A204.1 (cell line): ENCODE results near the gene VPS33A.
A peak's percentile ranks its signal among the peaks of the same experiment; 100 is the strongest.
"Not testable (repeated sequence)": the region's sequence is repeated elsewhere in the genome, so short reads cannot be mapped to it uniquely, and the experiment has no call there.

Experiments
- FAIRE-seq: peaks from 2 replicates; lab custom pipeline; 2012; peaks lifted over from hg19 to GRCh38; lab: Jason Lieb, UNC

Gene VPS33A

DNA sequence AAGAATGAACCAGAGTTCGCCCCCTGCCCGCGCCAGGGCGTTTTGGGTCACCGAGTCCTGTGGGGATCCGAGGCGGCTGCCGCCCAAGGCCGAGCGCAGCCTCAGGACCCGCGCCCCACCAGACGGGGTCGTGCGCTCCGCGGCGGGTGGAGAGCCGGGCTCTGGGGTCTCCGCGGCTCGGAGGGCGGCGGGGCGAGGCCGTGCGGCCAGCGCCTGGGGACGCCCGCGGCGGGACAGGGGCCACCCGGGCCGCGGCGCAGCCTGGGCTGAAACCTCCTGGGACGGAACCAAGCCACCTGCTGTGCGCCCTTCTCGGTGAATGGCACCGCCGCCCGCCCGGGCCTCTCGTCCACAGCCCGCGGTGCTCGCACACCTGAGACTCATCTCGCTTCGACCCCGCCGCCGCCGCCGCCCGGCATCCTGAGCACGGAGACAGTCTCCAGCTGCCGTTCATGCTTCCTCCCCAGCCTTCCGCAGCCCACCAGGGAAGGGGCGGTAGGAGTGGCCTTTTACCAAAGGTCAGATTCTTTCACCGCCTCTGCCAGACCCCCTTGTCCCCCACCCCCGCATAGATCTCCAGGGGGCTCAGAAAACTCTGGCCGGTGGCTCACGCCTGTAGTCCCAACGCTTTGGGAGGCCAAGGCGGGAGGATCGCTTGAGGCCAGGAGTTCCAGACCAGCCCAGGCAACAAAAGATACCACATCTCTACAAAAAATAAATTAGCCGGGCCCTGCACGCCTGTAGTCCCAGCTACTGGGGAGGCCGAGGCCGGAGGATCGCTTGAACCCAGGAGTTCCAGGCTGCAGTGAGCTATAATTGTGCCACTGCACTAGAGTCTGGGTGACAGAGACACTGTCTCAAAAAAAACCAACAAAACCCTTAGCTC, 61.9 kb downstream of the VPS33A start:
- FAIRE-seq: no peak

DNA sequence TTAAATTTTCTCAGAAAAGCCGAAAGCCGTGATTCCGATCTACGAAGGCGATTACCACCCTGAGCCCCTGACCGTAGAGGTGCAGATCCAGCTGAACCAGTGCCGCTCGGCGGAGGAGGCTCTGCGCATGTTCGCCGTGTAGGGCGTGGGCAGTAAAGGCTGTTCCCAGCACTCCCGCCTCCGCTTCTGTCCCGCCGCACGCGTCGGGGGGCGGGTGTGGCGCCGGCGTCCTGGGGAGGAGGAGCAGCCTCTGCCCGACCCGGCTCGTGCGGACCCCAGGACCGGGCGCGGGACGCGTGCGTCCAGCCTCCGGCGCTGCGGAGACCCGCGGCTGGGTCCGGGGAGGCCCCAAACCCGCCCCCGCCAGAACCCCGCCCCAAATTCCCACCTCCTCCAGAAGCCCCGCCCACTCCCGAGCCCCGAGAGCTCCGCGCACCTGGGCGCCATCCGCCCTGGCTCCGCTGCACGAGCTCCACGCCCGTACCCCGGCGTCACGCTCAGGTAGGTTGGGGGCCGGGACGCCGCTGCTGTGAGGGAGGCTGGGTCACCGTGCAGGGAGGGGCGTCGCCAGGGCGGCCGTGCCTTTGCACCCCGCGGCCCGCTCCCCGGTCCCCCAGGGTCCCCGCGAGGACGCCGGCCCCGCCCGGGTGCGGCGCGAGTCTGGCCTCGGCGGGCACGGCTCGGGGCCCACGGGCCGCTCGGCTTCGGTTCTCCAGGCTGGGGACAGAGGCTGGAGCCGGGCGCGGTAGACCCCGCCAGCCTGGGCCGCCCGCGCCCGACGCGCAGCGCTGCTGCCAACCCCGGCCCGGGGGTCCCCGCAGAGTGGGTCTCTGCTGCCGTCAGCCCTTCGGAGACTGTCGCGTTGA, 62.8 kb downstream of the VPS33A start, which contains the start of gene B3GNT4:
TSS of gene B3GNT4 (plus strand) at position 409 of the 866 bp plus-strand sequence. CDS start 910 bp downstream, outside the sequence.
- no peak for FAIRE-seq

- not testable (repeated sequence) for FAIRE-seq
Observed at GRCh38 chr12:122202811-122203210, 63.5 kb downstream of the VPS33A start.

- FAIRE-seq: no peak
Observed at GRCh38 chr12:122202017-122202416, 64.3 kb downstream of the VPS33A start.

GRCh38 chr12:122201381-122201780, 64.9 kb downstream of the VPS33A start:
- no peak for FAIRE-seq

- no peak for FAIRE-seq
Observed at GRCh38 chr12:122200541-122201175, 65.6 kb downstream of the VPS33A start.

GRCh38 chr12:122199484-122200355, 66.6 kb downstream of the VPS33A start:
- FAIRE-seq: no peak

DNA sequence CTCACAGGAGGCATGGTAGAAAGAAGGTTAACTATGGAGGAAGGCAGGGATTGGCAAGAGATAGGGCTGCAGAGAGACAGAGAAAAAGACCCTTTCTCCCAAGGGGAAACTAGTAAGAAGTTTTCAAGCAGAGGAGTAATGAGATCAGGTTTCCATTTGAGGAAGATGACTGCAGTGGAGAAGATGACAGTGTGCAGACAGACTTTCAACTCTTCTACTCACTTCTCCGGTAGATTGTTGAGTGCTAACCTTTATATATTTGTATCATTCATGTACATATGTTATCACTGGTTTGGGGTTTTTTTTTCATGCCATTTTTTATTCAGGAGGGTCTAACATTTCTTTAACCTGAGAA, 68.7 kb downstream of the VPS33A start:
- FAIRE-seq: no peak

GRCh38 chr12:122195405-122195804, 70.9 kb downstream of the VPS33A start:
- no peak for FAIRE-seq

GRCh38 chr12:122194804-122195203, 71.5 kb downstream of the VPS33A start:
- FAIRE-seq: no peak

DNA sequence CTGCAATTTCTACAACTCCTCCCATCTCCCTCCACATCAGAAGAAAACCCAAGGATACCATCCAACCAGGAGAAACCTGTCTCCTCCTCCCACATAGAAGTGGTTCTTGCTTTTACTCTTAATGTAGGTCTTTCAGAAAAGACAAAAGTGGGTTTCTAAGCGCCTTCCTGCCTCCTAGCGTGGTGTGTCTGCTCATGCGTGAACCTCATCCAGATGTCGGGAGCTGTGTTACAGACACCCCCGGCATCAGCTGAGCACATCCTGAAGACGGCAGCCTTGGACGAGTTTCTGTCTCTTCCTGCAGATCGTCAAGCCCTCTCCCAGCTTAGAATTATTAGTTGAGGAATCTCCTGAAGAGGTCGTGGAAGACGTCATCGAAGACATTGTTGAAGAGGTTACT, 73.9 kb downstream of the VPS33A start:
- no peak for FAIRE-seq

DNA sequence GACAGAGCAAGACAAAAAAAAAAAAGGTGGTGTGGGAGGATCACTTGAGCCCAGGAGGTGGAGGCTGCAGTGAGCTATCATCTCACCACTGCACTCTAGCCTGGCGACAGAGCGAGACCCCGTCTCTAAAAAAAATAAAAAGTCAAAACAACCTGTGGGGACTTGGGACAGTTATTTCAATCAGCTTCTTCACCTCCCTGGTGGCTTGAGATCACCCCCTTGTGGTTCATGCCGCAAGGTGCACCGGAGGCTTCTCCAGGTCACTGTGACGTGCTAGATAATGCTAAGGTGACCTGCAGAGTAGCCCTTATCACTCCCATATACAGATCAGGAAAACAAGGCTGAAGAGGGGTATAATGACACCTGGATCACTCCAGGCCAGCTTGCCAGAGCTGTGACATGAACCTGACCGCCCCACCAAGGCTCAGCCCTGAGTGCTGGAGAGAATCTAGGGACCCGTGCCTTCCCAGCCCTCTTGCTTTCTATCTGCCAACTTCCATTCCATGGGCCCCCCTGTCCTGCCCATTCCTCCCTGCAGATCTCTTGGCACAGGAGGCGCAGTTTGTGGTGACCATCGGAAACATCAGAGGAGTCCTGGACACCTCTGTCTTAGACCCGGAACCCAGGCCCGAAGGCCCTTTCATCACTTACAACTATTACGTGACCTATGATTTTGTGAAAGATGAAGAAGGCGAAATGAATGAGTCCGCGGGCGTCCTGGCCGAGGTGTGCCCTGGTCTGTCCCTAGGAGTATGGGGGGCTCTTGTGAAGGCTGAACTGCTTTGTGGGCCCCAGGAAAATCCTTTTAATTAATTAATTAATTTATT, 75.2 kb downstream of the VPS33A start:
- peak; percentile 21 for FAIRE-seq

GRCh38 chr12:122189626-122190475, 76.4 kb downstream of the VPS33A start:
- no peak for FAIRE-seq

- no peak for FAIRE-seq
Observed at GRCh38 chr12:122187466-122187865, 78.8 kb downstream of the VPS33A start.

- FAIRE-seq: no peak
Observed at GRCh38 chr12:122185494-122186082, 80.7 kb downstream of the VPS33A start.

- no peak for FAIRE-seq
Observed at GRCh38 chr12:122185079-122185478, 81.2 kb downstream of the VPS33A start.

DNA sequence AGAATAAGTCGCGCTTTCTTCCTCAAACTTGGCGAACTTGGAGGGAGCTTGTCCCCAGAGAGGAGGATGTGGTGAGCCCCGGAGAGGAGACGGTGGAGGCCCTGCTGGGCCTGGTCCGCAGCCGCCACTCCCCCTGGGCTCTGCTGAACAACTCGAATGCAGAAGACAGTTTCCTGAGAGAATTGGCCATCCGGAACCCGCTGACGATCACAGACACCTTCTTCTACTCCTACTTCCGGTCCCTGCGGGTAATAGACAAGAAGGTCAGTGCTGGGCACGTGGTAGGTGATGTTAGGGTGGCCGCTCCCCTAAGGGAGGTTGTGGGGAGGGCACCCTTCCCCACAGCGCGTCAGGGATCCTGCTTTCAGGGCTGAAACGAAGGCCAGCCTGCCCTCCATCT, 81.8 kb downstream of the VPS33A start:
- no peak for FAIRE-seq

DNA sequence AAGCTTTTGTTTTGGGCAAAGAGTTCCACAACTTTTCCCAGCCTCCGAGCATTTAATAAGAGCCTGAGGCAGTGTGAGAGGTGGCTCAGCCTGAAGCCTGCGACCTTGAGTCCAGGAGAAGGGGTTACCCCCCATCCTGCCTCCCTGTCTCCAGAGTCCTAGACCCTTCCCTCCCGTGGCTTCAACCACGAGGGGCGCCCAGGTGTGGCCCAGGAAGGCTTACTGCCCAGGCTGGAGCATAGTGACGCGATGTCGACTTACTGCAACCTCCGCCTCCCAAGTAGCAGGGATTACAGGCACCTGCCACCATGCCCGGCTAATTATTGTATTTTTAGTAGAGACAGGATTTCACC, 82.7 kb downstream of the VPS33A start:
- no peak for FAIRE-seq

DNA sequence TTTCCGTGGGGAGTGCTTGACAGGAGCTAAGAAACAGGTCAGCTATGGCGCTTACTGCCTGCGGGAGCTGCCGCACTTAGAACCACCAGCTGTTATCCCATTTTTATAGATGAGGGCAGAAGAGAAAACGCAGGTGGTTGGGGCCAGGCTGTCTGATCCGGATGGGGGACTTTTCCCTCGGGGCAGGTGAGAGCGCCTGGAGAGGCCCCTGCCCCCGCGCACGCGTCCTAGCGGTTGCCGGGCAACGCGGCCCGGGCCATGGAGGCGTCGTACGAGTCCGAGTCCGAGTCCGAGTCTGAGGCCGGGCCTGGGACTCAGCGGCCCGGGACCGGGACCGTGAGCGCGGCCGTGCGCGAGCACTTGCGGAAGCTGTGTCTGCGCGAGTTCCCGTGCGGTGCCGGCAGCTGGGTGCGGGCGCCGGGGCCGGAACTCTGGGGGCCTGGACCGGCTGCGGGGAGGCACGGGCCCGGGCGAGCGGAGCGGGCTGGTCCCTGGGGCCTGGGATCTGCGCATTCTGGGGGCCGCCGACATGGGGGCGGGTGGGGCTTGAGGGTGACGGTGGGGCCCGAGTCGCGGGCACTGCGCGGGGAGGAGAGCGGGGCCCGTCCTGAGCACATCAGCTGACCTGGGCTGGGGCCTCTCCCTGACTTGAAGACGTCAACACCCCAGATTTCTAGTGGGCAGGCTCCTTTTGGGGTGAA, 83.3 kb downstream of the VPS33A start, which contains the start of gene LRRC43:
TSS of gene LRRC43 (plus strand) at position 237 of the 701 bp plus-strand sequence. CDS start at position 259, 22 bp downstream.
- no peak for FAIRE-seq
